ENCODE data around the gene THEM5.

The THEM5 gene

DNA sequence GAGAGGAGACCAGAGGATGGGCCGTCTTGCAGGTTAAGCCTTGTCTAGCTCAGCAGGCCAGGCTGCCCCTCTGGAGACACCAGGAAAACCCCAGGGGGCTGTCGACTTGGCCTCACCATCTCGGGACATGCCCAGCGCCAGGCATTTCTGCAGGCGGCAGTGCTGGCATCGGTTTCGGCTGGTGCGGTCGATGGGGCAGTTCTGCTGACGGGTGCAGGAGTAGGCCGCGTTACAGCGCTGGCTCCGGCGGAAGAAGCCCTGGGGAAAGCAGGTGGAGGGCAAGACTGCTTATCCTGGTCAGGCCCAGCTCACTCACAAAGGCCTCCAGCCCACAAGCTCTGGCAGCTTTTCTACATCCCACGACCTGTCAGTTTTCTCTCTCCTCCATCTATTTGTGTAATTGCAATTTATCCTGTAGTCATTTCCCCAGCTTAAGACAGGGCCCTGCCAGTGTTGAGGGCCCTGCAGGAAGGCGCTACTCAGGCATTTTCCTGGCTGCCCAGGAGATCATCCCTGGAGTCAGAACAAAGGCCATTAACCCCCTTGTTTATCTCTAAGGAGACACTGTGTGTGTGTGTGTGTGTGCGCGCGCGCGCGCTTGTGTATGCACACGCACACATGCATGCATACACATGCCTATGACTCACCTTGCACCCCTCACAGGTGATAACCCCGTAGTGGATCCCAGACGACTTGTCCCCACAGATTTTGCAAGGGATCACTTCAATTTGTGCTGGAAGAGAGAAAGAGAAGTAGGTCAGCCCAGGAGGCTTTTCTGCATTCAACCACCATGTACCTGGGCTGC, 36.8 kb downstream of the THEM5 start:
- peak; percentile 25 for DNase-seq

DNA sequence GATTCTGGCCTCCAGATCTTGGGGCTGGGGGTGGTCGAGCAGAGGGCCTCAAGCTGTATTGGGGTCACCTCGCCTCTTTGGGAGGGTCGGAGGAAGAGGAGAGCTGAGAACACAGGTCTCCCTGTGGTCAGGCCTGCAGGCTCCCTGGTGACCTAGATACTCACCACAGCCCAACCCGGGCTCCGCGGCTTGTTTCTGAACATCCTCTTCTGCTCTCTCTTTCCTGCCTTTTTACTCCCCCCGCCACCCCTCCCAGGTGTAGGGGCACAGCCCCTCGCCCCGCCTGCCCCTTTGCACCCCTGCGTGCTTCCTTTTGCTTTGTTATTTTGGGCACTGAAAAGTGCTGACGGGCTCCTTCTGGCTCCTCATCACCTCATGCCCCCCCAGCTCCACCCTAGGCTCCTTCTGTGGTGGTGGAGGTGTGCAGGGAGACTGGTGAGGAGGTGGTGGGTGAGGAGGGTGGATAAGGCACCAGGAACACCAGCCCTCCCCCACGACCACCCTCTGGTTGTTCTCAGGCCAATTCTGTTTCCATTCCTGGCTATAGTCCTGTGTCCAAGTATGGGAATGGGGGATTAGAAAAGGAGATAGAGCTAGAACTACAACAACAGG, 37.7 kb downstream of the THEM5 start:
- no peak for DNase-seq

DNA sequence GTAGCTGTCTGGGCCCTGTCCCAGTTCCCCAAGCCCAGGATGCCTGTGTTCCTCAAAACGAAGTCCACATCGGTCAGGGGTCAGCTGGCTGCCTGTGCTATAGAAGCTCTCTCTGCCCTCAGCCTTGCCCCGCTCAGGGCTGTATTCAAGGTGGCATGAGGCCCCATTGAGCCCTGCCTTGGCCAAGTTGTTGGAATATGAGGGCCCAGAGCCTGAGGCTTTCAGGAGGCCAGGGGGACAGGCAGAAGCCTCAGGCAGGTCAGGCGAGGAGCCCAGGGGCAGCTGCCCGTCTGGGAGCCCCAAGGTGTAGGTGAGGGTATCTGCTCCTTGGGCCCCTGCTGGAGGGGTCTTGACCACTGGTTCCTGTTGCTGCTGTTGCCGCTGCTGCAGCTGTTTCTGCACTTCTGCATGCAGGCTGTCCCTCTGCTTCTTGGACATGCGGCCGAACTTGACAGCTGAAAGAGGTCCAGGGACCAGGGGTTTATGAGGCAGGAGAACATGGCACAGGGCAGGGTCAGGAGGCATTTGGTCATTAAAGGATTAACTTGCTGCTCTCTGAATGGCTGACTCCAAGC, 38.5 kb downstream of the THEM5 start:
- no peak for DNase-seq

DNA sequence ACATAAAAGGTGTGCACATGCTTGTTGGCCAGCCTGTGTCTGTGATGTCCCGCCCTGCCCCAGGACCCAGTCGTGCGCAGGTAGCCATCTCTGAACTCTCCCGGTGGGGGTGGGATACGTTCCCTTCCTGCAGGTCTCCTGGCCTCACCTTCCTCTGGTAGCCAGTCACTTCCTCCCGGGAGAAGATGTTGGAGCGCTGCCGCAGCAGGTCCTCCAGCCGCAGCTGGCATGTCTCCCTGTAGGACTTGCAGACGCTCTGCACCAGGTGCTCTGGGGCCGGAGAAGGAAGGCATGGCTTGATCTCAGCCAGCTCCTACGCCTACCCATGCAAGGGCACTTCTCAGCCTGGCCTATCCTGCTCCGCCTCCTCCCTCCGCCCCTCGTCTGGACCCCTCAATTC, 39.1 kb downstream of the THEM5 start:
- DNase-seq = no peak

DNA sequence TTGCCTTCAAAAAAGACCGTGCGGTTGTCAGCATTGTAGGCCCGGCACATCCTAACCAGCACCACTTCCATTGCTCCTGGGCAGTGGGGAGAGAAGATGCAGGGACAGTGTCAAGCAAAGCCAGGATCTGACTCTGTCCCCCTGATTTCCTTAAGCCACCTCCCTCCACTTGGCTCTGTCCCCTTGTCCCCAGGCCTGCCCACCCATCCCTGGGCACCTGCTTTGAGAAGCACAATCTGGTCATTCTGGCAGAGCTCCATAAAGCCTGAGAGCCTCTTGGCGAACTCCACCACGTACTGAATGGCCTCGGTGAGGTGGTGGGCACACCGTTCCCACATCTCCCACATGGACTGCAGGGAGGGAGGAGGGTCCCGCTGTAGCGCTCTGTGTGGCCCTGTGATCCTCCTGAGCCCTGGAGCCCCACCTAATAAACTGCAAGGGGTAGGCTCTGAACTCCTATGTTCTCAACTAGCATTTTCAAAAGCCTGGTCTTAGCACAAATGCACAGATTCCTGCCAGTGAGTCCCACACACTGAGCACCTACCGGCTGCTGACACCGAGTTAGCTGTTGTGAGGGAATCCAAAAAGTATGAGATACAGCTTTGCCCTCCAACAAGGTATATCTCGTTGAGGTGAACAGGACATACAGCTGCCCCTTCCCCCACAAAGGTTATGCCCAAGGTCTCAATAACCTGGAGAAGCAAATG, 40.1 kb downstream of the THEM5 start:
- DNase-seq = no peak

DNA sequence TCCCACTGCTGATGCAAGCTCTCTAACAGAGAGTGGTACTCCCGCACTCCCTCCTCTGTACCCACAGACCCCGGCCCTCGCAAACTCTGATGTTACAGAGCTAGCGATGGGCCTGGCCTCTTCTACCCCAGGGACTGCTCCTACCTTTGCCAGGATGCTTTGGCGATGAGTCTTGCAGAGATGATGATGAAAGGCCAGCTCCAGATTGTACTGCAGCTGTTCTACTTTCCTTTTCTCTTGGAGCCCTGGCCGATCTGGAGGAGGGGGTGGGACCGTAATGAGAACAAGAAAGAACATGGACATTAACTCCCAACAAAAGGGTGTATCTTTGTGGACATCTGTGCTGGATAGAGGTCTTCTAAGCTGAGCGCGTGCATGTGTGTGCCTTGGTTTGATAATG, 42.3 kb downstream of the THEM5 start:
- DNase-seq = no peak

DNA sequence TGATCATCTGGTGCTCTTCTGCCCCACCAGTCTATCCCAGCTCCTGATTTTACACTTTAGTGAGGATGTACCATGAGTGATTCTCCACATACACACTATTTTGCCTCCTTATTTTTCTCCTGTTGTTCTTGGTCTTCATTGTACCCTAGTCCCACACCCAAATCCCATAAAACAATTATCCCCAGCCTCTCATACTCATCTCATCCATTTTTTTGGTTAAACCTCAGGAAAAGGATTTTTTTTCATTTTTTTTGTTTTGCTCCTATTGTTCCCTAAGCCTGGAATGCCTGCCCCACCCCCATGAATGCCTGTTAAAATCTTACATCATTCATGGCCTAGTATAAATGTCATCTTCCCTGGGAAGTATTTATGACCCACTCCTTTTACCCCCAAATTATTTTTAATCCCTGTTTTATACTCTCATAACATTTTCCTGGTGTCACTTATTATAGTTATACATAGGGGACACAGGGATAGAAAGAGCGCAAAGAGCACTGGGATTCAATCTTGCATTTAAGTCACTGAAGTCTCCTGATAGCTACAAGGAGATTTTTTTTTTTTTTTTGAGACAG, 43.4 kb downstream of the THEM5 start:
- DNase-seq = no peak

DNA sequence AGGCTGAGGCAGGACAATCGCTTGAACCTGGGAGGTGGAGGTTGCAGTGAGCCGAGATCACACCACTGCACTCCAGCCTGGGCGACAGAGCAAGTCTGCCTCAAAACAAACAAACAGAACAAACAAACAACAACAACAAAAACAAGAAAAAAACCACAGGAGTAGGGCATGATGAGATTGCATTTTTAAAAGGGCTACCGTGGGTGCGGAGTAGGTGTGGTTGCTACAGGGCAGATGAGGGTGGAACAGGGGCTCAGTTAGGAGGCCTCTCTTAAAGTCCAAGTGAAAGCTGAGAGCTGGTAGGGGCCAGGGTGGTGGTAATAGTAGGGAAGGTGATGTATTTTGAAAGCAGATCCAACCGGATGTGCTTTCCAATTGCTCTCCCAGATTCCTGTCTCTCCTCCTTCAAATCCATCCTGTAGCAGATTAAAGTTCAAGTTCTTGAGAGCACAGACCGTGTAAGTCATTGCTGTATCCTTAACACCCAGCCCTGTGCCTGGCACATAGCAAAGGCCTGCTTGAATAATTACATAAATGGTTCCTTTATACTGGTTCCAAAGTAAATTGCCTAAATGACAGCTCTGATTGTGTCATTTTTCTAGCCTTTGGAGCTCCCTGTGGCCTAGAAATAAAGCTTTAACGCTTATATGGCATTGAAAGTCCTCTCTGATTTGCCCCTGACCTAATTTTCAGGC, 44.1 kb downstream of the THEM5 start:
- DNase-seq = no peak

DNA sequence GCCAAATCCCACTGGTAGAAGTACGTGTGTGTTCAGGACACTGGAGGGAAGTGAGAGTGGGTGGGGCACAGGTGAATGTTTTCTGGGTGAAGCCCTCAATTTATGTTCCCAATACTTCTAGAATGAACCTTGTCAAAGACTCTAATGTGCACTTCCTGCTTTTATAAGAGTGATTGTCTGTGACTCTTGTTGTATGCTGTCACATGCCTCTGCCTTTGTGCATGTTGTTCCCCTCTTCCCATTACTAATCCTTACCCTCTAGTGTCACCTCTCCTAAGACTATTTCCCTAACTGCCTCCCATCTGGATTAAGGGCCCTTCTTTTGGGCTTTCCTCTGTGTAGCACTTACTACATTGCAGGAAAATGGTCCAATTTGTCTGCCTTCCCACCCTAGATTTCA, 45.7 kb downstream of the THEM5 start:
- DNase-seq = no peak

DNA sequence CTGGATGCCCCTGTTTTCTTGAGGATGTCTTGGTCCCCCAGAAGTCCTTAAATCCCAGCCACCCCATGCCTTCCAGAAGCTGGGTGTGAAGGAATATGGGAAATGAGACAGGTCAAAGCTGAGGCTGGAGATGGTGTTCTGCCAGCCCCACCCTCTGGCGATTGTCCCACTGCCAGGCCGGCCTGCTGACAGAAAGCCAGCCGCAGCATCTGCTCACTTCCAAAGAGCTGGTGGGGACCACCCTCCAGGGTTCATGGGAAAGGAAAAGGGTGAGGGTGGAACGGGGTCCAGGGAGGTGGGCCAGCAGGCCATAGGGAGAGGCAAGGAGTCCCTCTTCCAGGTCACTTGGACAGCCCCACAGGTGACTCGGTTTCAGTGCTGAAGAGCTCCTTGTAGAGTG, 46.4 kb downstream of the THEM5 start:
- DNase-seq = no peak

DNA sequence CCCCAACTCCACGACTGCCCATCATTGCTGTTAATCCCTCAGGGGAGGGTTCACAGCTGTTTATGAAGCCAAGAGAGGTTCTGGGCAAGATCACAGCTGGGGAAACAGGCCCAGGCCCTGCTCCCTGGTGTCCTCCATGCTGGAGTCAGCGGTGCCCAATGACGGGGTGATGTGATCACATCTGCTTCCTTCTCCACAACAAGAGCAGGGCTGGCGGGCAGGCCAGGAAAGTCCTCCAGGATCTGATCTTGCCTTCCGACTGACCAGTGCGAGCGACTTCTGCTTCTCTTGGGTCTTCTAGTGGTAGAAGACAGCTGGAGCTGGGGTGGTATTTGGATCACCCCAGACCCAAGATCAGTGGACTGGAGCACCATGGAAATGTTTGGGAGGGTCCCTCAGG, 47.3 kb downstream of the THEM5 start:
- DNase-seq = no peak

DNA sequence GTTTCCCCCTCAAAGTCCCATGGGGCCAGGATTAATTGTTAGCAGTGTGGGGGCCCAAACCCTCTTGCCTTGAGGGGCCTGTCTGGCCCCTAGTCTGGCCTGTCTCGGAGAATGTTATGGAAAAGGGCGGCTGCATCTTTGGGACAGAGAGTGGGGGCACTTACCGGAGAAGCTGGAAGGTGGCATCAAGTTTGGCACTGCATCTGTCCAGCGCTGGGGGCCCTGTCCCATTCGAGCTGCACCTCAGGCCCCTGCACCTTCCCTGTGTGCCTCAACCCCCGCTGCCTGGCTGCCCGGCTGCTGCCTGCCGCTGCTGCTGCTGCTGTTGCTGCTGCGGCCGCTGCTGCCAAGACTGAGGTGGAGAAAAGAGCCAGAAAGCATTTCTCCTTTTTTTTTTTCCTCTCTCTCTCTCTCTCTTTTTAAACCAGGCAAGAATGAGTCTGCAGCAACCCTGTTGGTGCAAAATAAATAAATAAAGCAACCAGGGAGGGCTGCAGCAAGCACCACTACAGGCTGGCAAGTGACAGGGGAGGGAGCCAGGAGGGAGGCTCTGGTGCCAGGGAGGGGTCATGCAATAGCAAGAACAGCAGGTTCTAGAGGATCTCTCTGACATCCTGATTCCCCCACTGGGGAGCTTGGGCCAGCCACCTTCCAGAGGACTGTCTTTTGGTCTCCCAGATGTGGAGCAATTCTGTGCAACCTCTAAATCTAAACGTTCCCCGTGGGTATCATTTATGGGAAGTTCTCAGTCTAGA, 48.3 kb downstream of the THEM5 start, which contains the start of gene LINGO4:
TSS of gene LINGO4 (minus strand) at position 354 of the 755 bp plus-strand sequence. CDS start 2,715 bp downstream, outside the sequence.
- DNase-seq = no peak

DNA sequence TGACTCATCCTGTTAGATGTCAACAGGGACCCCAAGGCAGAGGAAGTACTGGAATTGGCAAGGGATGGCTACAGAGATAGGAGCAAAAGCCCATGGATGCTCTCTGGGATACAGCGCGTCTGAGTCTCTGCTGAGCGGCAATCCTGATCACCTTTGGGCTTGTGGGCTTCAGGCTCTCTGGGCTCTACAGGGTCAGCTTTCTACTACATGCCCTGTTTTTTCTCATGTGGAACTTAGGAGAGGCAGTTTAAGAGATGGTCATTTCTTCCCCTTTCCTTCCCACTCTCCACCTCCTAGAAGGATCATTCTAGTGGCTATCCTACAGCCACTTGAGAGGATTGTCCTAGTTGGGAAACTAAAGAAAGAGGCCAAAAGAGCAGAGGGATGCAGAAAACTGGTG, 49.6 kb downstream of the THEM5 start:
- no peak for DNase-seq

DNA sequence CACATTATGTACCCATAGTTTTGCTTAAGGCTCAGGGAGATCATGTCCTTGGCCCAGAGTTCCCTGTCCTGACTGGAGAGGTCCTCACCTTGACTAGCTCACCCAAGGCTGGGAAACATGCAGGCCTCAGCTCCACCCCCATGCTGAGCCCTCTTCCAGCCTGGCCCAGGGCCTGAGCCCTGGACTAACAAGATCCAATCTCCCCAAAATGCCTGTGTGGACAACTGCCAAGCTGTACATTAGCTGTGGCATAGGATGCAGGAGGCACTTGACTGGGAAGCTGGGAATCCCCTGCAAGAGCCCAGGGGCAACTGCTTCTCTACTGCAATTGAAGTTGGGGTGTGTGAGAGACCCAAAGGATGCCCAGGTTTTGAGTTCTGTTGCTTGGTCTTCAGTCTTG, 50.3 kb downstream of the THEM5 start:
- no peak for DNase-seq

DNA sequence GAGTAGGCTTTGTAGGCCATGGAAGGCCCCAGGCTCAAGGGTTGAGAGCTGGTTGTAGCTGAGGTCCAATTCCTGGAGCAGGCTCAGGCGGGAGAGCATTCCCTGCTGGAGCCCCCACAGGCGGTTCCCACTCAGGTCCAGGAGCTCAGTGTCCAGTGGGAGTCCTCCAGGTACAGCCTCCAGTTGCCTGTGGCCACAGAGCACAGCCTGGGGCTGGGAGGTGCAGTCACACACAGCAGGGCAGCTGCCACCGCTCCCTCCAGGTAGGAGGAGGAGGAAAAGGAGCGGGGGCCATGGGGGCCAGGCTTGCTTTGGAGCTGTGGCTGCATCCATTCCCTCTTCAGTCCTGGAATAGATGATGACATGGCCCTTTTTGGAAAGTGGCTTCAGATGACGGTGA, 51.1 kb downstream of the THEM5 start:
- DNase-seq = no peak

DNA sequence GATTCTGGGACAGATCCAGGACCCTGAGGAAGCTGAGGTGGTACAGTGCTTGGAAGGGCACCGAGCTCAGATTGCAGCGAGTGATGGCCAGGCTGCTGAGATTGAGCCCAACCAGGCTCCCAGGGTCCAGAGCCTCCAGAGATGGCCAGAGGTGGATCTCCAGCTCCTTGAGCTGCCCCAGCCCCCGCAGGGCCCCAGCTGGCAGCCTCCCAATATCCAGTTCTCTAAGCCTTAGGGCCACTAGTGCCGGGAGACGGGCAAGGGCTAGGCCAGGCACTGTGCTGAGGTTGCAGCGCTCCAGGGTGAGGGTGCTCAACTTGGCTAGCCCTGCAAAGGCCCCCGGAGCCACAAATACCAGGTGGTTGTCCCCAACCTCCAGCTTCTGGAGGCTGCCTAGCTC, 51.7 kb downstream of the THEM5 start:
- DNase-seq = no peak

DNA sequence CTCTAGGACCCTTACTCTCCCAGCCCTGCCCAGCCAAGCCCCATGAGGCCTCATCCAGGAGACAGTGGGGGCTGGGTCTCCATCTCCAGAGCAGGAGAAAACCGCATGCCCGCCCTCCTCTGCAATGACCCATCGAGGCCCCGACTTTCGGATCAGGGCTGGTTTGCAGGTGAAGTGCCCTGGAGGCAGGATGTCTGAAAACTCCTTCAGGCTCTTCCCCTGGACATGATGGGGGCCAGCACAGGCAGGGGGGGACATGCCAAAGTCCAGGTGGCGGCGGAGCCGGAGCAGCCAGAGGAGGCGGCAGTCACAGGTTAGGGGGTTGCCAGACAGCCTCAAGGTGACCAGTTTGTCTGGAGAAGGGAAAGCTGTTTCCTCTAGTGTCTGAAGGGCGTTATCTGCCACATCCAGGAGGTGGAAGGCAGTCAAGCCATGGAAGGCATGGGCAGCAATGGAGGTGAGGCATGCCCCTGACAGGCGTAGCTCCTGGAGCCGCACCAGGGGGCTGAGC, 52.1 kb downstream of the THEM5 start:
- DNase-seq = no peak

DNA sequence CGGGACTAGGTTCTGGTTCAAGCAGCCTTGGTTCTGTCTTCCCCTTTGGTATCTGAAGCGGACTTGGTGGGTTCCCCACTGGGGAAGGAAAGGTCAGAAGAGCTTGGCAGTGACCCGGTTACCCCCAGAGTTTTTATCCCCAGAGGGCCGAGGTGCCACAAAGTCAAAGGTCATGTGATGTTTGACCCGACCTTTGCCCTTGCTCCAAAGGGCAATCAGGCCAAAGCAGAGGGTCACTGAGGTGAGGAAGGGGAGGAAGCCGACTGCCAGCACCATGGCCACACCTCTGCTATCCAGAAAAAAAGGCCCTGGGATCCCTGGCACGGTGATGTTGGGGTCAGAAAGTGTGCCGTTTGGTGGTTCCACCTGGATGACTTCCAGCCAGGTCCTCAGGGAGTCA, 52.7 kb downstream of the THEM5 start:
- no peak for DNase-seq

DNA sequence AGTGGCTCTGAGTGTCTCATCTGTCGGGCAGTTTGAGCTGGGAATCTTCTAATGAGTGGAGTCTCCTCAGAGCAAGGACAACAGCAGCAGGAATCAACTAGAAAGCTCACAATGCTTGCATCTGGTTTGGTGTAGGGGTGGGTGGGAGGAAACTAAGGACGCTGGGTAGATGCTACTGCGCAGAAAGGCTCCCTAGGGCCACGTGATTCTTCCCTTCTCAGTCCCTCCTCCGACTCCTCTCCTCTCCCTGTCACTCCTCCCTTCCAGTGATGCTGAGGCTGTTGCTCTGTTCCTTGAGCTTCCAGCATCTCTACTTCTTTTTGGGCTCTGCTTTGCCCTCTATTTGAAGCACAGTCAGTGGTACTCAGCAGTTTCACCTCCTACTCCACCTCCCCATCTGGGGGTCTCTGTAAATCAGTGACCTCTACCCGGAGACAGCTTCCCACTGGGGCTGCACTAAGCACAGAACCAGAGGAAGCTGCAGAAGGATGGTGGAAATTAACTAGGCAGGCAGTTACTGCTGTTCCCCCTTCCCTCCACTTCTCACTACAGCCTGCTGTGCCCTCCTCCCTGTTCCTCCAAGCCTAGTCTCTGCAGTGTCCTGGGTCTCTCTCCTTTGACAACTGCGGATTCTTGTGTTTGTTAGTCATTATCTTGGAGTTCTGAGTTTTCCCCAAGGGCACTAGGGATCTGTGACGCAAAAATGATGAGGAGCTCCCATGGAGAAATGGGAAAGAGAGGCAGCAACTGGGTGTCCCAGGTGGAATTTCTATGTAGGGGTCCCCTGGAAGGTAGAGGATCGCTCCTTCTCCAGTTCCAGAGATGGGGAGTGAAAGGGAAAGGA, 54.1 kb downstream of the THEM5 start:
- DNase-seq = no peak

DNA sequence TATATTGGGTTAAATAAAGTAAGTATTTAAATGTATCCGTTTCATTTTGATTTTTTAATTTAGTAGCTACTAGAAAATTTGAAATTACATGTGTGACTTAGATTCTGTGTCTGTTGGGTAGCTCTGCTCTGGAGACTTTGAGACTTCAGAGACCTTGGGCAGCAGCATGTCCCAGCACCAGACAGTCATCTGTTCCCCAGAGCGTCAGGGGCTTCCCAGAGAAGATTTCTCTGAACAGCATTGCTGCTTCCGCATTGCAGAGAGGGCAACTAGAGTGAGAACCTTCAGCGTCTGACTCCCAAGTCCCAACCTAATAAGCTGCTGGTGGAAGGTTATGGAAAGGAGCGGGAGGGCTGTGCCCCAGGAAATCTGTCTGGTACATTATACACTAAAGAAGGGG, 54.9 kb downstream of the THEM5 start:
- no peak for DNase-seq
